Cardiac fibroblast (primary cell): ENCODE results near the gene ST6GALNAC4.
A peak's percentile ranks its signal among the peaks of the same experiment; 100 is the strongest.

ENCODE experiments used
- DNase-seq, 2 donors: peaks; one replicate each; pipeline versions ENCODE4 v3.0.0 to v3.0.0-alpha.2; 2010; ENCODE audit warnings: low read depth in 2 of 2
- H3K4me3 ChIP-seq, 2 donors: replicated peaks in 1 of 2; 1 replicate in 1 of 2; 2 replicates in 1 of 2; pipeline ENCODE4 v1.5.1; 2011; ENCODE audit warnings: low read depth in 2 of 2, low read length in 2 of 2, mild to moderate bottlenecking in 2 of 2, moderate library complexity in 1 of 2
- CTCF ChIP-seq: IDR thresholded peaks from one replicate; pipeline ENCODE4 v1.5.1; 2011; ENCODE audit warnings: low read depth, mild to moderate bottlenecking, low read length, inconsistent platforms

Gene ST6GALNAC4

GRCh38 chr9:127937056-127937387, 20.2 kb upstream of the ST6GALNAC4 start:
- no peak for TF ChIP-seq CTCF
- peak overlapping the region; percentile 76 to 91 for H3K4me3 ChIP-seq
- DNase-seq, result no peak

- DNase-seq, result no peak
- TF ChIP-seq CTCF, result no peak
- H3K4me3 ChIP-seq, result peak overlapping the region in 1 of 2 donors; percentile 91
These were observed 19.6 kb upstream of the ST6GALNAC4 start for GRCh38 chr9:127936347-127936852.

GRCh38 chr9:127935765-127936221, 19.0 kb upstream of the ST6GALNAC4 start:
- no peak for TF ChIP-seq CTCF
- peak in 1 of 2 donors; percentile 38 for DNase-seq
- peak overlapping the region in 1 of 2 donors; percentile 91 for H3K4me3 ChIP-seq

DNA sequence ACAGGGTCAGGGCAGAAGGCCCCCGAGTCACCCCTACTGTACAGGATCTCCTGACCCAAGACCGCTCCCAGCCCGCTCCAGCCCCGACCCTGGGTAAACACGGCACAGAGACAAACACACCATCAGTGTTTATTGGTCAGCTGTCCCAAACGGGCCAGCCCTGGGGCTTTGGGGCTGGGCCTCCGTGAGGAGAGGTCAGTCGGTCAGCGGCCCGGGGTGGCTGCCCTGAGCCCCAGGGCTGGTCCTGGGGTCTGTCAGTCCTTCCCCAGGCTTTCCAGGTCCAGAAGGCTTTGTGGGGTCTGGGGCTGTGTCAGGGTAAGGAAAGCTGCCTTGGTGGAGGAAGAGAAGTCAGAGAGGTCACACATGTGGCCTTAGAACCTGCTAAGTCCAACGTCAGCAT, 18.1 kb upstream of the ST6GALNAC4 start:
- TF ChIP-seq CTCF, result no peak
- H3K4me3 ChIP-seq, result no peak overlapping the region
- DNase-seq, result no peak

GRCh38 chr9:127934248-127934647, 17.4 kb upstream of the ST6GALNAC4 start:
- no peak for TF ChIP-seq CTCF
- H3K4me3 ChIP-seq, result no peak overlapping the region
- no peak for DNase-seq

DNA sequence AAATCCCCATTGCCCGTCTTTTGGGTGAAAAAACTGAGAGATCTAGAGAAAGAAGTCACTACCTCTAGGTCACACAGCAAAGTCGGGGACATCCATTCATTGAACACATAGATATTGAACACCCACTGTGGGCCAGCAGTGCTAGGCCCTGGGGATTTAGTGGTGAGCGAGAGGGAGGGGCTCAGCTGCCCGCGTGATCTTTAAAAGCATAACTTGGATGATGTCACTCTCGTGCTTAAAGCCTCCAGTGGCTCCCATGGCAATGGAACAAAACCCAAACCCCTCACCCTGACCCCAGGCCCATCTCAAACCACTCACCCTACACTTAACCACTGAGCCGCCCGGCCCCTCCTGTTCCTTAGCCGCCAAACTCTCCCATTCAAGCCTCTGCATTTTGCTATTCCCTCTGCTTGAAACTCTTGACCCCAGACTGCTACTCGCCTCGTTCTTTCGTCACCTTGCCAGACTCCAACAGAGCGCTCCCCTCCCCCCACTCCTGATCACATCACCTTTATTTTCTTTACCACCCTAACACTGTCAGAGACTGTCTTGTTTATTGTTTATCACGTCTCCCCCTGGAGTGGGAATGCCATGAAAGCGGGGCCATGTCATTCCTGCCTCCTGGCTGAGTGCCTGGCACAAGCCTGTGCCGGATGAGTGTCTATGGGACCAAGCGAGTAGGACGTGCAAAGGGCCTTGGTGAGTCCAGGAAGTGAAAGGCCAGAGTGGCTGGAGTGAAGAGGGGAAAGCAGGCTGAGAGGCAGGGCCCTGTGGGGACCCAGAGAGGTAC, 14.4 kb upstream of the ST6GALNAC4 start:
- peak; percentile 70 to 87 for DNase-seq
- no peak for TF ChIP-seq CTCF
- H3K4me3 ChIP-seq, result peak overlapping the region; percentile 51 to 57
